Colonic mucosa (tissue), 4 donors: ENCODE results near the gene CHRNA10. TPM values are rescaled to one million over a fixed set of nuclear protein-coding genes. Genes with fewer than 3 reads are reported as not detected.

ENCODE experiments used
- DNase-seq: peaks from one replicate; pipeline ENCODE4 v3.0.0-alpha.2; 2020
- H3K27ac ChIP-seq: fragments of 200-600 bp; one replicate; pipeline ENCODE4 v1.8.0; 2021
- H3K27me3 ChIP-seq: fragments of 200-600 bp; one replicate; pipeline ENCODE4 v1.8.0; 2021
- H3K36me3 ChIP-seq: fragments of 200-600 bp; one replicate; pipeline ENCODE4 v1.8.0; 2021
- H3K4me1 ChIP-seq: fragments of 200-600 bp; one replicate; pipeline ENCODE4 v1.8.0; 2021; ENCODE audit warnings: mild to moderate bottlenecking
- H3K4me3 ChIP-seq: fragments of 200-600 bp; one replicate; pipeline ENCODE4 v1.8.0; 2021
- H3K9ac ChIP-seq, 2 donors: one replicate each; pipeline ENCODE4 v1.7.0; 2013; ENCODE audit warnings: control low read depth in 2 of 2, low read depth in 2 of 2, low read length in 2 of 2
- H3K9me3 ChIP-seq: fragments of 200-600 bp; one replicate; pipeline ENCODE4 v1.8.0; 2021
- CTCF ChIP-seq: fragments of 200-600 bp; IDR thresholded peaks from one replicate; pipeline ENCODE4 v1.8.0; 2022; ENCODE audit warnings: antibody characterized with exemption, mild to moderate bottlenecking
- intact Hi-C: fragments of 100-400 bp; cut with DNase I; formaldehyde crosslinking; loops from one replicate; pipeline ENCODE4 v1.14.1; 2022
- total RNA-seq, 2 donors: library from RNA; stranded (reverse); fragmentation: NEBNext Ultra II Directional in 1 of 2; extraction: Animal tissue kit (Norgen Biotek cat#: 25700) in 1 of 2; gene quantifications; one replicate each; pipeline ENCODE4 v1.2.1, GENCODE V29; 2021
- donor health status: healthy.
- donor health status: DM: no; HTN: no; CAD: no.
- donor health status: DM: no; HTN: no; CAD: no.

The CHRNA10 gene
- total RNA-seq, 2 donors from 2014 or later: 1.4 to 2.4 TPM

DNA sequence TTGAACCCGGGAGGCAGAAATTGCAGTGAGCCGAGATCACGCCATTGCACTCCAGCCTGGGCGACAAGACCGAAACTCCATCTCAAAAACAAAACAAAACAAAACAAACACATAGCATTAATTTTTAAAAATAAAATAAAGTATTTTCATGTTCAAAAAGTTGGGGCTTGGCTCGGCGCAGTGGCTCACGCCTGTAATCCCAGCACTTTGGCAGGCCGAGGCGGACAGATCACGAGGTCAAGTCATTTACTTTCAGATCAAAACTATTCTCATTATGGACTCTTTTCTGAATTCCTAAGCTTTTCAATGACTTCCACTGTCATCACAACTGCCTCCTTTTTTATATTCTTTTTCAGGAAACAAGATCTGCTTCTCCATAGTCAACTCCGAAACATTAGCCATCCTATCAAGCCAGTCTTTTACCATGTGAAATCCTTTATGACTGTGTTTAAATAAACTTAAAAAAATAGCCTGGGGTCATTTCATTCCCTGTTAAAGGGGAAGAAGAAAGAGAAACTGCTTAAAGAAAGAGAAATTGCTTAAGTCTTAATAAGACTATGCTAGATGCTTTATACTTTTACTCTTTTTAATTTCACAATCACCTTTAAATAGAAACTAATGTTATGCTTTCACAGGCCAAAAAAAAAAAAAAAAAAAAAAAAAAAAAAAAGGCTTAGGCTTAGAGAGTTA is 13.1 kb upstream of the CHRNA10 start:
- Histone ChIP-seq H3K4me3 (no peak overlapping the region), H3K9ac (no peak overlapping the region), H3K27ac (no peak overlapping the region), H3K9me3 (no peaks in the 10 kb centered on the region), H3K27me3 (no peaks in the 10 kb centered on the region), H3K4me1 (no peaks in the 10 kb centered on the region), H3K36me3 (peaks cover 33% of the 10 kb centered on the region)
- no peak for TF ChIP-seq CTCF
- intact Hi-C loops: no loop called here
- DNase-seq: no peak

GRCh38 chr11:3683039-3683438 is 11.9 kb upstream of the CHRNA10 start:
- intact Hi-C loops: no loop called here
- Histone ChIP-seq H3K9me3 (no peaks in the 10 kb centered on the region), H3K4me1 (no peaks in the 10 kb centered on the region), H3K27me3 (no peaks in the 10 kb centered on the region), H3K27ac (no peak overlapping the region), H3K36me3 (peaks cover 32% of the 10 kb centered on the region), H3K9ac (no peak overlapping the region), H3K4me3 (no peak overlapping the region)
- no peak for DNase-seq
- no peak for TF ChIP-seq CTCF

DNA sequence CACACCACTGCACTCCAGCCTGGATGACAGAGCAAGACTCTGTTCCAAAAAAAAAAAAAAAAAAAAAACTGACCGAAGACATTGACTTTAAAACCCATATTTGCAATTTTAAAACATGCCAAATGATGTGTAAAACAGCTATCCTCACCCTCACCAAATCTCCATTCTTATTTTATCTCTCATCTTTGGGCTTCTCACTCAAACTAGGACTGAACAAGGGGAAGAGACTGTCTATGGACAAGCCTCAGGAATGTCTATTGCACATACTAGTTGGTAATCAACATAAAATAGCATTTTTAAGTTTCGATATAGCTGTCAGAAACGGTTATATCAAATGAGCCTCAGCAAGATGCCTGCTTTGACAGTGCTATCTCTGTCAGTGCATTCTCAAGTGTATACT is 7.9 kb upstream of the CHRNA10 start:
- no peak overlapping the region for H3K4me3 ChIP-seq
- no peak for DNase-seq
- H3K36me3 ChIP-seq: peaks cover 14% of the 10 kb centered on the region
- TF ChIP-seq CTCF: no peak
- H3K27me3 ChIP-seq: no peaks in the 10 kb centered on the region
- no peaks in the 10 kb centered on the region for H3K4me1 ChIP-seq
- H3K9me3 ChIP-seq: no peaks in the 10 kb centered on the region
- no peak overlapping the region for H3K27ac ChIP-seq
- intact Hi-C loops: no loop called here
- H3K9ac ChIP-seq: no peak overlapping the region

DNA sequence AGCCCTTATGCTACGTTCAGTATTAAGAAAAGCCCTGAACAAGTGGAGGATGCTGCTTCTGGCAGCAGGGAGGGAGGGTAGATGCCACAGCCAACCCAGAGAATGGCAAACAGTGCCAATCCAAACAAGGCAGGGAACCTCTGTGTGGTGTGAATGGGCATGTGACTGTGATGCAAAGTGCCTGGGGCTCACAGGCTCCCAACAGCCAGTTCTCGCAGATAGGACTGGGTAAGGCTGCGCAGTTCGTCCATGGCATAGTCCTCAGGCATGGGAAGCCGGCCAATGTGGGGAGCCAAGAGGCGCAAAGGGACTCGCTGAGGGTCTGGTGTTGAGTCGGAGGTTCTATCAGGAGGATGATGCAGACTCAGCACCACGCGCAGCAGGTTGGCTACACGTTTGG is 4.8 kb upstream of the CHRNA10 start:
- H3K27ac ChIP-seq: no peak overlapping the region
- H3K27me3 ChIP-seq: no peaks in the 10 kb centered on the region
- intact Hi-C loops: no loop called here
- DNase-seq: no peak
- no peaks in the 10 kb centered on the region for H3K4me1 ChIP-seq
- H3K9me3 ChIP-seq: no peaks in the 10 kb centered on the region
- no peak overlapping the region for H3K9ac ChIP-seq
- TF ChIP-seq CTCF: no peak
- H3K4me3 ChIP-seq: no peak overlapping the region
- no peaks in the 10 kb centered on the region for H3K36me3 ChIP-seq

GRCh38 chr11:3674189-3674588 is 3.0 kb upstream of the CHRNA10 start:
- Histone ChIP-seq H3K9me3 (no peaks in the 10 kb centered on the region), H3K27ac (no peak overlapping the region), H3K9ac (no peak overlapping the region), H3K4me3 (no peak overlapping the region), H3K4me1 (no peaks in the 10 kb centered on the region), H3K27me3 (no peaks in the 10 kb centered on the region), H3K36me3 (no peaks in the 10 kb centered on the region)
- TF ChIP-seq CTCF: no peak
- intact Hi-C loops: no loop called here
- no peak for DNase-seq
